Uterus (tissue), 4 donors: Measurements from ENCODE around the gene CCDC91. TPM values are rescaled to one million over a fixed set of nuclear protein-coding genes. Genes with fewer than 3 reads are reported as not detected.

Experiments used
- DNase-seq, 2 donors: peaks; one replicate each; pipeline ENCODE4 v3.0.0-alpha.2; 2019 to 2020
- H3K27ac ChIP-seq, 2 donors: fragments of 200-600 bp; sonication (generic); 1 replicate in 1 of 2; 2 replicates in 1 of 2; pipeline ENCODE4 v1.5.1; 2016 to 2018
- H3K27me3 ChIP-seq, 2 donors: fragments of 200-600 bp; sonication (generic); one replicate each; pipeline ENCODE4 v1.5.1; 2018 to 2019; ENCODE audit warnings: control low read depth in 1 of 2
- H3K36me3 ChIP-seq, 2 donors: fragments of 200-600 bp; sonication (generic); one replicate each; pipeline ENCODE4 v1.5.1; 2019; ENCODE audit warnings: control low read depth in 1 of 2
- H3K4me1 ChIP-seq, 2 donors: fragments of 200-600 bp; sonication (generic); one replicate each; pipeline ENCODE4 v1.5.1; 2018 to 2019; ENCODE audit warnings: control low read depth in 1 of 2
- H3K4me3 ChIP-seq, 2 donors: fragments of 200-600 bp; sonication (generic); 1 replicate in 1 of 2; 2 replicates in 1 of 2; pipeline ENCODE4 v1.5.1; 2018 to 2019; ENCODE audit warnings: mild to moderate bottlenecking in 1 of 2
- H3K9me3 ChIP-seq, 2 donors: fragments of 200-600 bp; sonication (generic); one replicate each; pipeline ENCODE4 v1.5.1; 2019; ENCODE audit warnings: control low read depth in 1 of 2
- CTCF ChIP-seq, 4 experiments: fragments of 200-600 bp in 2 of 4; fragments of 450-650 bp in 2 of 4; sonication (generic) in 2 of 4; IDR thresholded peaks; one replicate each; pipeline ENCODE4 v1.5.1; 2016 to 2019; ENCODE audit warnings: antibody characterized with exemption in 4 of 4, mild to moderate bottlenecking in 2 of 4, moderate library complexity in 1 of 4
- POLR2A ChIP-seq, 2 donors: fragments of 450-650 bp; IDR thresholded peaks; one replicate each; pipeline ENCODE4 v1.6.1; 2016; ENCODE audit warnings: antibody characterized with exemption in 2 of 2, mild to moderate bottlenecking in 1 of 2, moderate library complexity in 1 of 2
- intact Hi-C: fragments of 100-400 bp; cut with DNase I; formaldehyde crosslinking; loops from one replicate; pipeline ENCODE4 v1.15.1; 2023; ENCODE audit warnings: low total_unique reads
- total RNA-seq, 4 donors: library from RNA; depleted of rRNA in 3 of 4; stranded (reverse); fragments of >200 nt in 3 of 4; gene quantifications; one replicate each; pipeline versions ENCODE4 v1.1.0 to v1.2.4, GENCODE V29; 2014 to 2023
- donor health status: DM: yes; HTN: yes; CAD: no.

CCDC91 gene
- total RNA-seq, 4 donors from 2014 or later = 24.7 to 49.7 (median 41.0) TPM

- H3K36me3 ChIP-seq = no peaks in the 10 kb centered on the region
- no peaks in the 10 kb centered on the region for H3K9me3 ChIP-seq
- no peak for DNase-seq
- no peak overlapping the region for H3K4me3 ChIP-seq
- no peak for TF ChIP-seq POLR2A (IDR thresholded peaks at IDR 0.05)
- no peak for TF ChIP-seq CTCF (IDR thresholded peaks at IDR 0.05)
- peak overlapping the region; percentile 3 to 73 for H3K27ac ChIP-seq
- H3K4me1 ChIP-seq = no peaks in the 10 kb centered on the region
- H3K27me3 ChIP-seq = no peaks in the 10 kb centered on the region
- intact Hi-C loops = no loop called here
Measured at GRCh38 chr12:28537474-28537873, 347.2 kb downstream of the CCDC91 start.

- no peak for DNase-seq
- Histone ChIP-seq H3K4me1 (no peaks in the 10 kb centered on the region), H3K27me3 (no peaks in the 10 kb centered on the region), H3K36me3 (no peaks in the 10 kb centered on the region), H3K4me3 (no peak overlapping the region), H3K27ac (peak overlapping the region in 1 of 2 donors; percentile 5), H3K9me3 (no peaks in the 10 kb centered on the region)
- intact Hi-C loops = no loop called here
- TF ChIP-seq CTCF (IDR thresholded peaks at IDR 0.05) (no peak), POLR2A (IDR thresholded peaks at IDR 0.05) (no peak)
Measured at GRCh38 chr12:28539691-28540323, 349.6 kb downstream of the CCDC91 start.

GRCh38 chr12:28540324-28540714 is 350.1 kb downstream of the CCDC91 start:
- no peaks in the 10 kb centered on the region for H3K27me3 ChIP-seq
- TF ChIP-seq CTCF (IDR thresholded peaks at IDR 0.05) = no peak
- no peak for TF ChIP-seq POLR2A (IDR thresholded peaks at IDR 0.05)
- no peaks in the 10 kb centered on the region for H3K36me3 ChIP-seq
- no peaks in the 10 kb centered on the region for H3K4me1 ChIP-seq
- H3K27ac ChIP-seq = peak overlapping the region in 1 of 2 donors; percentile 5
- intact Hi-C loops = no loop called here
- H3K4me3 ChIP-seq = no peak overlapping the region
- H3K9me3 ChIP-seq = no peaks in the 10 kb centered on the region
- DNase-seq = no peak

GRCh38 chr12:28543021-28543890 is 353.0 kb downstream of the CCDC91 start:
- intact Hi-C loops = no loop called here
- H3K4me1 ChIP-seq = no peaks in the 10 kb centered on the region
- peak overlapping the region in 1 of 2 donors; percentile 31 for H3K27ac ChIP-seq
- TF ChIP-seq CTCF (IDR thresholded peaks at IDR 0.05) (no peak), POLR2A (IDR thresholded peaks at IDR 0.05) (no peak)
- H3K9me3 ChIP-seq = no peaks in the 10 kb centered on the region
- no peak for DNase-seq
- H3K27me3 ChIP-seq = no peaks in the 10 kb centered on the region
- H3K4me3 ChIP-seq = peak overlapping the region in 1 of 2 donors; percentile 0
- H3K36me3 ChIP-seq = no peaks in the 10 kb centered on the region
